Fibroblast of lung (primary cell): ENCODE measurements around the gene COL15A1. TPM values are rescaled to one million over a fixed set of nuclear protein-coding genes. Genes with fewer than 3 reads are reported as not detected.
A peak's percentile ranks its signal among the peaks of the same experiment; 100 is the strongest.

Experiments
- DNase-seq, 2 donors: peaks; one replicate each; pipeline versions ENCODE4 v3.0.0 to v3.0.0-alpha.2; 2010; ENCODE audit warnings: low read depth in 2 of 2
- H2AFZ ChIP-seq: 2 replicates; pipeline ENCODE4 v1.5.1; 2012; ENCODE audit warnings: low read length, control low read depth, inconsistent platforms
- H3K27ac ChIP-seq: 2 replicates; pipeline ENCODE4 v1.5.1; 2011; ENCODE audit warnings: low read length, control low read depth; ENCODE audit not compliant: insufficient read depth
- H3K27me3 ChIP-seq: 2 replicates; pipeline ENCODE4 v1.5.1; 2011; ENCODE audit warnings: mild to moderate bottlenecking, low read length; ENCODE audit not compliant: control insufficient read depth, insufficient read depth
- H3K36me3 ChIP-seq: 2 replicates; pipeline ENCODE4 v1.5.1; 2011; ENCODE audit warnings: low read length; ENCODE audit not compliant: control insufficient read depth, insufficient read depth
- H3K4me1 ChIP-seq: 2 replicates; pipeline ENCODE4 v1.5.1; 2011; ENCODE audit warnings: low read length; ENCODE audit not compliant: control insufficient read depth, insufficient read depth; ENCODE audit errors: extremely low read depth
- H3K4me2 ChIP-seq: 2 replicates; pipeline ENCODE4 v1.5.1; 2011; ENCODE audit warnings: low read length, control low read depth; ENCODE audit not compliant: insufficient read depth; ENCODE audit errors: extremely low read depth
- H3K4me3 ChIP-seq, 4 experiments: fragments of 200-600 bp in 1 of 4; sonication (generic) in 1 of 4; replicated peaks in 1 of 4; 2 replicates each; pipeline ENCODE4 v1.5.1; 2011 to 2016; ENCODE audit warnings: low read length in 4 of 4, low read depth in 3 of 4, mild to moderate bottlenecking in 3 of 4, control low read depth in 2 of 4, inconsistent platforms in 1 of 4, mixed read lengths in 1 of 4; ENCODE audit not compliant: insufficient read depth in 1 of 4; ENCODE audit errors: control extremely low read depth in 1 of 4
- H3K79me2 ChIP-seq: 2 replicates; pipeline ENCODE4 v1.5.1; 2012; ENCODE audit warnings: mild to moderate bottlenecking, low read length, inconsistent platforms; ENCODE audit not compliant: control insufficient read depth, insufficient read depth
- H3K9ac ChIP-seq: 2 replicates; pipeline ENCODE4 v1.5.1; 2011; ENCODE audit warnings: mild to moderate bottlenecking, low read length, control low read depth; ENCODE audit not compliant: insufficient read depth
- H3K9me3 ChIP-seq: 2 replicates; pipeline ENCODE4 v1.5.1; 2012; ENCODE audit warnings: low read depth, low read length; ENCODE audit not compliant: control insufficient read depth, insufficient read depth
- H4K20me1 ChIP-seq: 2 replicates; pipeline ENCODE4 v1.5.1; 2011; ENCODE audit warnings: low read length; ENCODE audit not compliant: control insufficient read depth, insufficient read depth; ENCODE audit errors: extremely low read depth
- EZH2 ChIP-seq: IDR thresholded peaks from 2 replicates; pipeline ENCODE4 v1.5.1; 2012; ENCODE audit warnings: low read length, control low read depth, mild to moderate bottlenecking; ENCODE audit errors: missing control alignments
- polyA plus RNA-seq, 2 donors: library from polyadenylated mRNA; depleted of rRNA in 1 of 2; stranded (reverse) in 1 of 2; unstranded in 1 of 2; fragments of >200 nt; gene quantifications; 2 replicates each; pipeline ENCODE4 v1.2.1, GENCODE V29; 2011 to 2012; ENCODE audit warnings: missing spikeins in 1 of 2
- total RNA-seq: library from RNA; depleted of rRNA; stranded (reverse); fragments of >200 nt; gene quantifications from 2 replicates; pipeline ENCODE4 v1.2.1, GENCODE V29; 2014
- TF ChIP-seq, protein P1 (sequence below), 2 donors: IDR thresholded peaks in 1 of 2; conservative IDR thresholded peaks in 1 of 2; 1 replicate in 1 of 2; 2 replicates in 1 of 2; pipeline ENCODE4 v1.5.1; 2011 to 2012; ENCODE audit warnings: low read length in 2 of 2, control low read depth in 1 of 2, inconsistent platforms in 1 of 2, low read depth in 1 of 2, mild to moderate bottlenecking in 1 of 2

The COL15A1 gene
- total and polyA plus RNA-seq, 2 donors (not counting 1 experiment from before 2014, with no cell fraction given) = 13.3 to 41.0 TPM

- no peaks in the 10 kb centered on the region for H4K20me1 ChIP-seq
- peak overlapping the region; percentile 1 for H3K4me2 ChIP-seq
- H3K9ac ChIP-seq = no peak overlapping the region
- TF ChIP-seq EZH2 = no peak
- TF ChIP-seq, protein P1, sequence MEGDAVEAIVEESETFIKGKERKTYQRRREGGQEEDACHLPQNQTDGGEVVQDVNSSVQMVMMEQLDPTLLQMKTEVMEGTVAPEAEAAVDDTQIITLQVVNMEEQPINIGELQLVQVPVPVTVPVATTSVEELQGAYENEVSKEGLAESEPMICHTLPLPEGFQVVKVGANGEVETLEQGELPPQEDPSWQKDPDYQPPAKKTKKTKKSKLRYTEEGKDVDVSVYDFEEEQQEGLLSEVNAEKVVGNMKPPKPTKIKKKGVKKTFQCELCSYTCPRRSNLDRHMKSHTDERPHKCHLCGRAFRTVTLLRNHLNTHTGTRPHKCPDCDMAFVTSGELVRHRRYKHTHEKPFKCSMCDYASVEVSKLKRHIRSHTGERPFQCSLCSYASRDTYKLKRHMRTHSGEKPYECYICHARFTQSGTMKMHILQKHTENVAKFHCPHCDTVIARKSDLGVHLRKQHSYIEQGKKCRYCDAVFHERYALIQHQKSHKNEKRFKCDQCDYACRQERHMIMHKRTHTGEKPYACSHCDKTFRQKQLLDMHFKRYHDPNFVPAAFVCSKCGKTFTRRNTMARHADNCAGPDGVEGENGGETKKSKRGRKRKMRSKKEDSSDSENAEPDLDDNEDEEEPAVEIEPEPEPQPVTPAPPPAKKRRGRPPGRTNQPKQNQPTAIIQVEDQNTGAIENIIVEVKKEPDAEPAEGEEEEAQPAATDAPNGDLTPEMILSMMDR (conservative IDR thresholded peaks at IDR 0.05 in 1 of 2, IDR thresholded peaks at IDR 0.05 in 1 of 2; ENCODE audit: low read depth in 1 of 2, low read length in 2 of 2) = no peak
- H3K9me3 ChIP-seq = no peaks in the 10 kb centered on the region
- peaks cover 36% of the 10 kb centered on the region for H3K4me1 ChIP-seq
- no peaks in the 10 kb centered on the region for H3K36me3 ChIP-seq
- no peak overlapping the region for H3K4me3 ChIP-seq
- no peaks in the 10 kb centered on the region for H3K27me3 ChIP-seq
- H3K27ac ChIP-seq = peak overlapping the region; percentile 37
- H2AFZ ChIP-seq = no peak overlapping the region
- H3K79me2 ChIP-seq = no peaks in the 10 kb centered on the region
- no peak for DNase-seq
Measured at GRCh38 chr9:98961513-98962180, 17.9 kb downstream of the COL15A1 start.

DNA sequence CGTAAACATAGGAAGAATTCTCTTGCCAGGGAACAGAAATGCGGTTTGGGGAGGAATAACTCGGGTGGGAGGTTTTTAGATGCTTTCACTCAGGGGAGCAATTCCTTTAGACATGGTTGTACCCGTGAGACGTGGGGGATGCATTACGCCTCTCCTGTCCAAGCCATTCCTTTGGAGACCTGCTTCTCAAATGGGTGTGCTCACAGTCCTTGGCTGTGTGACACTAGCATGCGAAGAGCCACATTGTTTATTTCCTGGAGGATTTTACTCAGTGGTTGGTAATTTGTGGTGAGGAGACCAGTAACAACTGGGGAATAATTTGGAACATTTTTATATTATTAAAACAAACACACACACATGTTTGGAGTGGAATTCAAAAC lies 18.5 kb downstream of the COL15A1 start:
- Histone ChIP-seq H3K4me2 (peak overlapping the region; percentile 29), H3K27ac (peak overlapping the region; percentile 37), H3K79me2 (no peaks in the 10 kb centered on the region), H3K4me1 (peaks cover 36% of the 10 kb centered on the region), H2AFZ (no peak overlapping the region), H3K36me3 (no peaks in the 10 kb centered on the region), H3K27me3 (no peaks in the 10 kb centered on the region), H3K9ac (no peak overlapping the region), H3K4me3 (no peak overlapping the region), H3K9me3 (no peaks in the 10 kb centered on the region), H4K20me1 (no peaks in the 10 kb centered on the region)
- TF ChIP-seq, protein P1 (conservative IDR thresholded peaks at IDR 0.05 in 1 of 2, IDR thresholded peaks at IDR 0.05 in 1 of 2; ENCODE audit: low read depth in 1 of 2, low read length in 2 of 2) = no peak
- no peak for TF ChIP-seq EZH2
- peak; percentile 43 to 78 for DNase-seq

- TF ChIP-seq, protein P1 (conservative IDR thresholded peaks at IDR 0.05 in 1 of 2, IDR thresholded peaks at IDR 0.05 in 1 of 2; ENCODE audit: low read depth in 1 of 2, low read length in 2 of 2) = no peak
- no peak for TF ChIP-seq EZH2
- H3K9me3 ChIP-seq = no peaks in the 10 kb centered on the region
- H3K27ac ChIP-seq = no peak overlapping the region
- H3K4me2 ChIP-seq = peak overlapping the region; percentile 29
- H3K9ac ChIP-seq = no peak overlapping the region
- H3K4me1 ChIP-seq = peaks cover 32% of the 10 kb centered on the region
- DNase-seq = peak in 1 of 2 donors; percentile 65
- no peaks in the 10 kb centered on the region for H3K79me2 ChIP-seq
- H3K36me3 ChIP-seq = no peaks in the 10 kb centered on the region
- no peaks in the 10 kb centered on the region for H3K27me3 ChIP-seq
- H2AFZ ChIP-seq = no peak overlapping the region
- H3K4me3 ChIP-seq = no peak overlapping the region
- no peaks in the 10 kb centered on the region for H4K20me1 ChIP-seq
Measured at GRCh38 chr9:98962861-98963260, 19.2 kb downstream of the COL15A1 start.
